ENCODE data around the gene ZP3.
"Not testable (repeated sequence)": the region's sequence is repeated elsewhere in the genome, so short reads cannot be mapped to it uniquely, and the experiment has no call there.

ZP3 gene

GRCh38 chr7:76443846-76444245 is 19.1 kb downstream of the ZP3 start:
- not testable (repeated sequence) for DNase-seq

- DNase-seq, result not testable (repeated sequence)
Measured at GRCh38 chr7:76445577-76446008, 20.8 kb downstream of the ZP3 start.

GRCh38 chr7:76457017-76457416 is 32.3 kb downstream of the ZP3 start:
- DNase-seq, result not testable (repeated sequence)

- not testable (repeated sequence) for DNase-seq
Measured at GRCh38 chr7:76458504-76458903, 33.8 kb downstream of the ZP3 start.

GRCh38 chr7:76460767-76461166 is 36.0 kb downstream of the ZP3 start:
- DNase-seq, result not testable (repeated sequence)

- peak; percentile 30 to 33 for DNase-seq
Measured at GRCh38 chr7:76461464-76462101, 36.8 kb downstream of the ZP3 start, which contains the start of gene DTX2. Gene DTX2 (plus strand): TSS chr7:76461709. CDS start chr7:76480510, 18,801 bp downstream.

GRCh38 chr7:76462271-76462882 is 37.6 kb downstream of the ZP3 start:
- not testable (repeated sequence) for DNase-seq

- DNase-seq, result not testable (repeated sequence)
Measured at GRCh38 chr7:76464959-76465358, 40.2 kb downstream of the ZP3 start.

GRCh38 chr7:76465950-76466349 is 41.2 kb downstream of the ZP3 start:
- DNase-seq, result not testable (repeated sequence)

- not testable (repeated sequence) for DNase-seq
Measured at GRCh38 chr7:76467743-76468404, 43.1 kb downstream of the ZP3 start.

- DNase-seq, result not testable (repeated sequence)
Measured at GRCh38 chr7:76471556-76472221, 46.9 kb downstream of the ZP3 start.

- not testable (repeated sequence) for DNase-seq
Measured at GRCh38 chr7:76473097-76473496, 48.3 kb downstream of the ZP3 start.

GRCh38 chr7:76476280-76476679 is 51.5 kb downstream of the ZP3 start:
- not testable (repeated sequence) for DNase-seq

GRCh38 chr7:76476742-76477474 is 52.2 kb downstream of the ZP3 start:
- not testable (repeated sequence) for DNase-seq

- DNase-seq, result not testable (repeated sequence)
Measured at GRCh38 chr7:76479628-76480027, 54.9 kb downstream of the ZP3 start.

- not testable (repeated sequence) for DNase-seq
Measured at GRCh38 chr7:76480403-76481253, 55.9 kb downstream of the ZP3 start.

GRCh38 chr7:76482660-76483059 is 57.9 kb downstream of the ZP3 start:
- DNase-seq, result not testable (repeated sequence)

GRCh38 chr7:76483081-76483480 is 58.3 kb downstream of the ZP3 start:
- not testable (repeated sequence) for DNase-seq

- DNase-seq, result not testable (repeated sequence)
Measured at GRCh38 chr7:76484456-76484855, 59.7 kb downstream of the ZP3 start.

GRCh38 chr7:76485822-76486610 is 61.3 kb downstream of the ZP3 start:
- not testable (repeated sequence) for DNase-seq

GRCh38 chr7:76486618-76487017 is 61.9 kb downstream of the ZP3 start:
- DNase-seq, result peak in 1 of 2 donors; percentile 16

Data from stimulated activated CD4-positive, alpha-beta T cell treated with anti-CD3 and anti-CD28 coated beads, Interleukin-2, amount 100 ng/mL, for 48 hours (primary cell).